GM21390 (cell line): ENCODE data around the gene PLEKHN1.
"Not testable (repeated sequence)": the region's sequence is repeated elsewhere in the genome, so short reads cannot be mapped to it uniquely, and the experiment has no call there.

Experiments used
- ATAC-seq: cut with Tn5 transposase; IDR thresholded peaks from one replicate; pipeline ENCODE4 v1.9.1; 2021; ENCODE audit not compliant: unreplicated experiment

The PLEKHN1 gene

GRCh38 chr1:991275-991674 lies 25.0 kb downstream of the PLEKHN1 start:
- ATAC-seq = not testable (repeated sequence)

GRCh38 chr1:991895-992294 lies 25.6 kb downstream of the PLEKHN1 start:
- ATAC-seq = no peak

GRCh38 chr1:992362-992761 lies 26.1 kb downstream of the PLEKHN1 start:
- ATAC-seq = no peak

DNA sequence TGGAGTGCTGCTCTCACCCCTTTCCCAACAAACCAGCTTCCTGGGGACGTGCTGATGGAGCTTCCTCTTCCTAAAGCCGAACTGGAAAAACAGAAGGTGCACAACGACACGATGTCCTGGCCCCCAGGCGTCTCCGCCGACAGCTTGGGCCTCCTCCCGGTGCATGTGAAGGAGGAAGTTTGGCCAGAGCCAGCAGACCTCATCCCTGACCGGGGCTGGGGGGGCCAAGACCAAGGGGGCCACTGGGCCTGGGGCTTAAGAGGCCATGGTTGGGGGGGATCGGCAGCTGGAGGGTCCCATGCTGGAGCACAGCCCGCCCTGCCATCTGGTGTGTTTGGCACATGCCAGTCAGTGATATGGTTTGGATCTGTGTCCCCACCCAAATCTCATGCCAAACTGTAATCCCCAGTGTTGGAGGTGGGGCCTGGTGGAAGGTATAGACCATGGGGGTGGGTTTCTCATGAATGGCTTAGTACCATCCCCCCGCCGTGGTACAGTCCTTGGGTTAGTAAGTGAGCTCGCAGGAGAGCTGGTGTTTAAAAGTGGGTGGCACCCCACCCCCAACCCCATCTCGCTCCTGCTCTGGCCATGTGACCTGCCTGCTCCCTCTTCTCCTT lies 27.2 kb downstream of the PLEKHN1 start:
- ATAC-seq = no peak

GRCh38 chr1:994546-994945 lies 28.3 kb downstream of the PLEKHN1 start:
- ATAC-seq = not testable (repeated sequence)

GRCh38 chr1:995665-996633 lies 29.7 kb downstream of the PLEKHN1 start:
- no peak for ATAC-seq

DNA sequence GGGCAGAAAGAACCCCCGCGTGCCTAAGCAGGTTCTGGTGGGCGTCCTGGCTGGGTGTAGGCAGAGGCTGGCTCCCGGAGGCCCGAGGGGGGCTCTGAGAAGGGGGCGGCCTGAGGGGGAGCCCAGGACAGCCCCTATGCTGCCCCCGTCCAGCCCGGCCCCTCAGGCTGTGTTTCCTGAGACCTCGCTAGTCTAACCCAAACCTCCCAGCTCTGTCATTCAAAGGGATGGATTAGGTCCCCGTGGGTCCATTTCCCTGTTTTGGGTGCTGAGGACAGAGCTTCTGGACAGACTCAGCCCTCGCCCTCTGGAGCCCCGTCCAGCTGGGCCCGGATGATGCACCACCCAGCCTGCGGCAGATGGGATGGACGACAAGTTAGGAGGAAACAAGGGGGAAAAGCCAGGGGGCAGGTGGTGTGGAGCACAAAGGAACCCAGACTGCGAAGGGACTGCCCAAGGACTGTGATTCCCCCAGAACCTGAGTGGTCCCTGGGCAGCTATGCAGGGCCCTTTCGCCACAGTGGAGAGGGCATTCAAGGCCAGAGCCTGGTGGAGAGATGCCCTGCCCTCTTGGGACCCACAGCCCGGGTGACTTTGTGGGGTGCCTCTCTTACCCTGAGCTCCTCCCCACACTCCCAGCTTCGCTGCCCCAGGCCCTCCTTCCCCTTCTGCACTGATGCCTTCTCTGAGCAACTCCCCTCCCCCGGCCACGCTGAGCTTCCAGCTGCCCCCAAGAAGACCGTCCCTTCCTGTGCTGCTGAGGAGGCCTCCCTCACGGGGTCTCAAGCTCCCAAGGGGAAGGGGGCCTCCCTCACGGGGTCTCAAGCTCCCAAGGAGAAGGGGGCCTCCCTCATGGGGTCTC lies 30.8 kb downstream of the PLEKHN1 start:
- no peak for ATAC-seq

- ATAC-seq = no peak
Observed at GRCh38 chr1:997713-997992, 31.4 kb downstream of the PLEKHN1 start.

- ATAC-seq = no peak
Observed at GRCh38 chr1:997993-998744, 31.9 kb downstream of the PLEKHN1 start.

DNA sequence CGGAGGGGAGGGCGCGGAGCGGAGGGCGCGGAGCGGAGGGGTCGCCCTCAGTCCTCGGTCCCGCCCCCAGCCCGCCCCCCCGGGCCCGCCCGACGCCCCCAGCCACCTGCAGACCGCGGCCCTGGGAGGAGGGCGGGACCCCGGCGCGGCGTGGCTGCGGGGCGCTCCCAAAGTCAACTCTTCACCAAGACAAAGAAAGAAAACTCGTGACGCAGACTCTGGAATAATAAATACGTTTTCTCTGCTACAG lies 32.4 kb downstream of the PLEKHN1 start:
- ATAC-seq = no peak

DNA sequence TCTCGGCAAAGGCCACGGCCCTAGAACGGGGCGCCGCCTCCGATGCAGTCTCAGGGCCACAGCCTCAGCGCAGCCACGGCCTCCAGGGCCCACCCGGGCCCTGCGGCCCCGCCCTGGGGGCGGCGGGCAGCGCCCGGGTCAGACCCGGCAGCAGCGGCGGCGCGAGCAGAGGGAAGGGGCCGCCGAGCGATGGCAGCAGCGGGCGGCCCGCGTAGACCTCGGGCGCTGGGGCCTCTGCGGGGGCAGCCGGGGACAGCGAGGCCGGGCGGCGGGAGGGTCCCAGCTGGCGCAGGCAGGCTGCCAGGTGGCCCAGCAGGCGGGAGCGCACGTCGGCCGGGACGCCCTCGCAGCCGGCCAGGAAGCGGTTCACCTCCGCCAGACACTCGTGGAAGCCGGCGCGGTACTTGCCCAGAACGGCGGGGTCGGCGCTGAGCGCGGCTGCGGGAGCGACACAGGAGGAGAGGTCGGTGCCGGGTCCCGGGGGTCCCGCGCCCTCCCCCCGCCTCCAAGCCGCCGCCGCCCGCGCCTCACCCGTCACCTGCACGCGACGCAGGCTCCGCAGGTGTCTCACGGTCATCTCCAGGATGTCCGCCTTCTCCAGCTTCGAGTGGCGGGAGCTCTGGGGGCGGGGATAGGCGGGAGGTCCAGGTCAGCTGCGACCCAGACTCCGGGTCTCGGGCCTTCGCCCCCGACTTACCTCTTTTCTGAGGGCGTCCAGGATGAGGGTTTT lies 32.9 kb downstream of the PLEKHN1 start:
- no peak for ATAC-seq

- no peak for ATAC-seq
Observed at GRCh38 chr1:999725-1000356, 33.6 kb downstream of the PLEKHN1 start, which contains the start of gene HES4. HES4 (minus strand) TSS chr1:1000097; CDS start chr1:999973, 124 bp downstream.

GRCh38 chr1:1000357-1001056 lies 34.2 kb downstream of the PLEKHN1 start:
- ATAC-seq = no peak

DNA sequence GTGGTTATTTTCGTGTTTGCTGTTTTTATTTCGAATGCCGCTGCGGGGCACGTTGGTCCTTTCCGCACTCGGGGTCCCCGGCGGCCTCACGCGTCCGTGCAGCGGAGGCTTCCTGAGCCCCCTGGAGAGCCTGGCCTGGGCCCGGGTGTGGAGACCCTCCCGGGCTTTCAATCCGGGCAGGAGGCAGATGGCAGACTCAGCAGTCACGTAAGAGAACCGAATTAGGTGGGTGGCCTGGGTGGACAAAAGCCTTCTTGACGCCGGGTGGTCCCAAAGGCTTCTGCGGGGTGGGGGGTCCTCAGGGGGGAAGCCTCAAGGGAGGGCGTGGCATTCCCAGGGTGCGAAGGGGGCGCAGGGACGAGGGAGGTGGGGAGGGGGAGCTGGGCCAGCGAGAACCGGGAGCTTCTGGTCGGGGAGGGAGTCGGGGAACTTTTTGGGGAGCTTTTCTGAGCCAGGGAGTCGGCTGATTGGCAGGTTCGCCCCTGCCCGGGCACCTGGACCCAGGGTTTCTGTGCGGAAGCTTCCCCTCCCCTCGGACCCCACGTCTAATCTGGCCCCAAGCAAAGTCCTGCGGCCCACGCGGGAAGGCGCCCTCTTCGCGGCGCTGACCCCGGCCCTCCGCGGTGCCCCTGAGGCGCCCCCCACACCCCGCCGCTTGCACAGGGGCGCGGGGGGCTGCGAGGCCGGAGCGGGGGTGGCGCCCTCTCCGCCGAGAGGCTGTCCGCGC lies 34.9 kb downstream of the PLEKHN1 start:
- no peak for ATAC-seq

DNA sequence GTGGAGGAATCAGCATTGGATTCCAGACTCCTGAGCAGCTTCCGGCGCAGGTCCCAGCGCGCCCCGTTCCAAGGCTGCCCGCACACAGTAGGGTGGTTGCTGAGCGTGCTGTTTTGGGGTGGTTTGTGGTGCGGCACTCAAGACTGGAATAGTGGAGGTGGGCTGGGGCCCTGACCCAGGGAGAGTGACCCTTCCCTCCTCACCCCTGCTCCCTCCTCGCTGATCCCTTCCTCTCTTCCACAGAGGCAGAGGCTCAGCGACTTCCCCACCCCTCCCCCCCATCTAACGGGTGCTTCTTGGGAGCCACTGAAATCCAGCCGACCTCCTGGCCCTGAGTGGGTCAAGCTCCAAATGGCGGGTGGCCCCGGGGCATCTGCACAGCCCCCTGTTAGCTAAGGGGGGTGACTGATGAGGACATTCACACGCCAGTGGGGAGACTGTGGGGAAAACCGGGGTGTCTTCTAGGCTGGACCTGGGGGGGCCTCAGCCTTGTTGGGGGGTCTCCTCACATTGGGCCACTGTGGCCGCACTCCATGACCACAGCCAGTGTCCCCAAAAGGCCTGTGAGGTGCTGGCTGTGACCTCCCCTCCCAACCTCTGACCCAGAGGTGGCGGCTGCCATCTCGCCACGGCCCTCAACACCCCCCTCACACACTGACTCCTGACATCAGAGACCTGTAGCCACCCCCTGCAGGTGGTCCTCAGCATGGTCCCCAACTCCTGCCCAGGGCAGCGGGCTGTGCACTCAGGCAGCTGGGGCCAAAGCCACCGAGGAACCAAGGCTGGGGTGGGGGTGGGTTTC lies 37.5 kb downstream of the PLEKHN1 start:
- no peak for ATAC-seq

DNA sequence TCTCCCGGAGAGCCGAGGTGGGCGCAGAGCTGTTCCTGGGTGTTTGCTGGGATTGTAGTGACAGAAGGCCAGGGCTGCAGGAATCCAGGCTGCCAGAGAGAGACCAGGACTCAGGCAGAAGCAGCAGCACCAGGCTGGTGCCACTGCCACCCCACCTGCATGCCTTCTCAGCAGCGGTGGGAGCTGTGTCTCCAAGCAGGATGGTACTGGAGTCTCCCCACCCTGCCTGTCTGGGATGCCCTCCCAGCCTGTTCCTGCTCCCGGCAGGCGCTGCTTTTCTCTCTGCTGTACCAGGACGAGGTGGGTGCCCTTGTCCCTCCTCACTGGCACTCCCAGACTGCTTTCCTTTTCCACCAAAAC lies 38.1 kb downstream of the PLEKHN1 start:
- ATAC-seq = no peak

- ATAC-seq = no peak
Observed at GRCh38 chr1:1004780-1005697, 38.8 kb downstream of the PLEKHN1 start.
